ENCODE measurements around the gene MYLK2. TPM values are rescaled to one million over a fixed set of nuclear protein-coding genes. Genes with fewer than 3 reads are reported as not detected.
A peak's percentile ranks its signal among the peaks of the same experiment; 100 is the strongest.

Gene MYLK2
- total RNA-seq, 1 donor from 2014 or later = 0.27 TPM

DNA sequence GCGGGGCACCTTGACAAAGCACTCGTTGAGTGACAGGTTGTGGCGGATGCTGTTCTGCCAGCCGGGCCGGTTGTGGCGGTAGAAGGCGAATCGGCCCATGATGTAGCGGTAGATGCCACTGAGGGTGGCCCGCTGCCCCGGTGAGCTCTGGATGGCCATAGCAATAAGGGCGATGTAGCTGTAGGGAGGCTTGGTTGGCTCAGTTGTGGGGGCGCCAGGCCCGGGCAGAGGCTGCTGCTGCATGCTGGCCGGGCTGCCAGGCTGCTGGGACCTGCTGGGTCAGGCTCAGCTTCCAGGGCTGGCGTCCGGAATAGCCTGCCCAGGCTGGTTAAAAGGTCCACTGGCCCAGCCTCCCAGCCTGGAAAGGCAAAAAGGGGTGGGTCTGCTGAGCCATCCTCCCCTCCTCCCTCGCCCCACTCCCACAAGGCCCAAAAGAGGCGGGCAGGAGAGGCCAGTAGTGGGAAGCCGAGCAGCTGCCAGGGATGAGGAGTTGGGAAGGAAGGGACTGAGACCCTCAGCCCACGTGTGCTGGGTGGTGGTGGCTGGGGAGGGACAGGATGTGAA, 26.2 kb downstream of the MYLK2 start, which contains the start of gene FOXS1:
FOXS1 (minus strand) TSS at position 305 of the 564 bp plus-strand sequence; CDS start at position 243, 62 bp downstream.
- peak; percentile 84 for DNase-seq (ENCODE audit: low spot score)
- ATAC-seq = peak; percentile 88
- intact Hi-C loops (cut with DNase I) = no loop called here

DNA sequence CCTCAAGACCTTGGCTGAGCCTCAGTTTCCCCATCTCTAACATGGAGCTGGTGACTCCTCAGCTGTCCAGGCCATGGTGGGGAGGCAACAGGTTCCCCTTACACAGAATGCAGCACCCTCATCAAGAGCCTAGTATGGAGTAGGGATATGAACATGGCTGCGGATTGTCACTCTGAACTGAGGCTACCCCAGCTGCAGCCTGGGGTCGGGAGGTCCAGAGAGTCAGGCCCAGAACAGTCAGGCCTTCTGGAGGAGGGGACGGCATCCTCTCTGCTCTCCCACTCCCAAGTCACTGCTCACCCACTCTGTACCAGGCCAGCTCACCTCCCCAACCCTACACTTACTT, 27.6 kb downstream of the MYLK2 start:
- intact Hi-C loops (cut with DNase I) = no loop called here
- DNase-seq (ENCODE audit: low spot score) (no peak), ATAC-seq (no peak)

GRCh38 chr20:31848088-31848999, 29.2 kb downstream of the MYLK2 start:
- no peak for ATAC-seq
- intact Hi-C loops (cut with DNase I) = no loop called here
- DNase-seq (ENCODE audit: low spot score) = no peak

DNA sequence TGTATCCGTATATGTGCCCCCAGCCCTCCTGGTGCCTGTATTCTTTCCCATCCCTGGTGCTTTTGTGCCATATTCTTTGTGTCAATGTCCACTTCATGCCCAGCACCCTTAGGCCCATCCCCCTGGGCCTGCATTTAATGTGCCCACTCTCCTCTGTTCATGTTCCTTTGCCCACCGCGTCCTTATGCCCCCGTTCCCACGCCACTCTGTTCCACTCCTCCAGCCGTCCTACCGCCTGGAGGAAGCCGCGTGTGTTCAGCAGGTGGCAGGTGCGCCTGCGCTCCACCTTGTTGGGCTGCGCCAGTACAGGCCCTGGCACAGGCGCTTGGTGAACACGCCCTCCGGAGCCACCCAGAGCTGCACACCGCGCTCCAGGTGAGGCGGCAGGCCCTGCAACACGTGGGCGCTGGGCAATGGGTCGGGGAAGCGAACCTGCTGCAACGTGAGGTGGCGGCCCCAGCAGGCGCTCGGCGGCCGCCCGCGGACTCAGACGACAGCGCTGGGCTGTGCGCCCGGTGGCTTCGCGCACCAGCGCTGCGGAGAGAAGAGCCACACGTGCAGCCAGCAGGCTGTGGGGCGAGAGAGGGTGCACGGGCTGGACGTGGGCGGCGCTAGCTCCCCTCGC, 30.3 kb downstream of the MYLK2 start:
- intact Hi-C loops (cut with DNase I) = no loop called here
- DNase-seq (ENCODE audit: low spot score) = no peak
- no peak for ATAC-seq

- intact Hi-C loops (cut with DNase I) = loop anchor here (5.0 to 10.0 kb wide), 2 partner anchors 101 to 183 kb away; partner anchors contain the start of gene PDRG1
- DNase-seq (ENCODE audit: low spot score) (no peak), ATAC-seq (no peak)
Measured at GRCh38 chr20:31851240-31851955, 32.2 kb downstream of the MYLK2 start.

DNA sequence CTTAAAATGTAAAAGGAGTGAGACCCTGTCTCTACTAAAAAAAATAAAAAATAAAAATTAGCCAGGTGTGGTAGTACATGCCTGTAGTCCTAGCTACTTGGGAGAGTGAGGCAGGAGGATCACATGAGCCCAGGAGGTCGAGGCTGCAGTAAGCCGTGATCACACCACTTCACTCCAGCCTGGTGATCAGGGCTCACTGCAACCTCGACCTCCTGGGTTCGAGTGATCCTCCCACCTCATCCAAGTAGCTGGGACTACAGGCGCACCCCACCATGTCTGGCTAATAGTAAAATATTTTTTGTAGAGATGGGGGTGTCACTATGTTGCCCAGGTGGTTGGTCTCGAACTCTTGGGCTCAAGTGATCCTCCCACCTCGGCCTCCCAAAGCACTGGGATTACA, 34.3 kb downstream of the MYLK2 start:
- intact Hi-C loops (cut with DNase I) = loop anchor here (5.0 to 10.0 kb wide), 2 partner anchors 99 to 181 kb away; partner anchors contain the start of gene PDRG1
- DNase-seq (ENCODE audit: low spot score) (peak; percentile 8), ATAC-seq (no peak)

- peak; percentile 33 for DNase-seq (ENCODE audit: low spot score)
- intact Hi-C loops (cut with DNase I) = loop anchor here (10.0 kb wide), 1 partner anchor 178 kb away; no protein-coding TSS in a partner anchor
Measured at GRCh38 chr20:31856516-31856915, 37.4 kb downstream of the MYLK2 start.

GRCh38 chr20:31857861-31858759, 39.0 kb downstream of the MYLK2 start:
- intact Hi-C loops (cut with DNase I) = loop anchor here (10.0 kb wide), 1 partner anchor 177 kb away; no protein-coding TSS in a partner anchor
- DNase-seq (ENCODE audit: low spot score) (peak; percentile 48), ATAC-seq (no peak)

More at GRCh38 chr20:31856516-31856915, 37.4 kb downstream of the MYLK2 start:
- ATAC-seq = no peak

GRCh38 chr20:31858760-31859083, 39.6 kb downstream of the MYLK2 start:
- DNase-seq (ENCODE audit: low spot score) = peak; percentile 34
- ATAC-seq = no peak
- intact Hi-C loops (cut with DNase I) = loop anchor here (10.0 kb wide), 1 partner anchor 176 kb away; no protein-coding TSS in a partner anchor

GRCh38 chr20:31859266-31859997, 40.3 kb downstream of the MYLK2 start:
- intact Hi-C loops (cut with DNase I) = loop anchor here (10.0 kb wide), 1 partner anchor 175 kb away; no protein-coding TSS in a partner anchor
- DNase-seq (ENCODE audit: low spot score) (peak; percentile 56), ATAC-seq (no peak)

DNA sequence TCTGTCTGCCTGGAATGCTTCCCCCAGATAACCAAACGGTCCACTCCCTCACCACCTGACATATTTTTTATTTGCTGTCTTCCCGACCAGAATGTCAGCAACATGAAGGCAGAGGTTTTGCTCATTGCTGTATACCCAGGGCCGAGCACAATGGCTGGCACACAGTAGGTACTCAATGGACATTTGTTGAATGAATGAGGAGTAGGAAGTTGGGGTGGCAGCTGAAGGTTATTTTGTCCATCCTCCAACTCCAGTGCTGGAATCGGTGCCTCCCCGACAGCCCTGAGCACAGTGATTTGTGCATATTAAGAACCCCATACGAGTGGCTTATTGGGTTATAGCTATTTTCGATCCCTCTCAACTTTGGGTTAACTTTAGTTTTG, 40.8 kb downstream of the MYLK2 start:
- DNase-seq (ENCODE audit: low spot score) (peak; percentile 15), ATAC-seq (no peak)
- intact Hi-C loops (cut with DNase I) = loop anchor here (10.0 kb wide), 1 partner anchor 175 kb away; no protein-coding TSS in a partner anchor

DNA sequence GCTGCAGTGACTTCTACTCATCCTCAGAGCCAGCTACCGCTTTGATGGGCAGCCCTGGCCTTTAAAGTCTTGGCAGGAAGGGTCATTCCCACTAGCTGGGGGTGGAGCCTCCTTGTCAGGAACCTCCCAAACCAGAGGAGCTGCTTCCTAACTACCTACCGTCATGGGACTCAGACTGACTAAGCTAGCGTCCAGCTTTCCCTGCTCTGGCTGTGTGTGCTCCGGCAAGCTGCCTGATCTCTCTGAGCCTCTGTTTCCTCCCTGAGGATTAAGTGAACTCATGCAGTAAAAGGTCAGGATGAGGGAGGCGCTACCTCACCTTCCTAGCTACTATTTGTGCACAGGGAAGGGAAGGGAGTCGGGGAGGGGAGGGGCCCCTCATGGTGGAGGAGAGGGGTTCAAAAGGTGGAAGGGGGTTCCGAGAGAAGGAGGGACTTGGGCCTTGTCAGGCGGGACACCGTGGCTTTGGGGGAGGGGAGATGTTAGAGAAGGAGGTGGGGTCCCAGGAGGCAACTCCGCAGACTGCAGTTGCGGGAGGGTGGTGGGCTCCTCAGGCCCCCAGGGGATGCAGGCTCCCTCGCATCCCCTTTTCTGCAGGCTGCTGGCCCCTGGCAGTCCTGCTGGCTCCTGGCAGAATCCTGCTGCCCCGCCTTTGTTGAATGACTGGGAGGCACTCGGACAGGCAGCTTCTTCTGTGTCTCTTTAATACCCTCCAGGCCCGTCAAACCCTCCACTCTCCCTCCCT, 41.4 kb downstream of the MYLK2 start:
- intact Hi-C loops (cut with DNase I) = no loop called here
- DNase-seq (ENCODE audit: low spot score) = peak; percentile 66
- ATAC-seq = peak; percentile 63

DNA sequence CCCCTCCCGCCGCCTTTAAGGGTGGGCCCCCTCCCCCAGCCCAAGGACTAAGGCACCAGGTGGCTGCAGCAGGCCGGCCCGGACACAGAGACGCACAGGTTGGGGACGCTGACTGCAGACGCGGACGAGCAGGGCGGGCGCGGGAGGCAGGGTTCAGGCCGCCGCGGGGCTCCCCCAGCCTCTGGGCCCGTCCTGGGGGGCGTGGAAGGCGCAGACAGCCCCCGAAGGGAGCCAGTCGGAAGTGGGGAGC, 41.9 kb downstream of the MYLK2 start:
- ATAC-seq = peak; percentile 30
- intact Hi-C loops (cut with DNase I) = no loop called here
- DNase-seq (ENCODE audit: low spot score) = peak; percentile 59

DNA sequence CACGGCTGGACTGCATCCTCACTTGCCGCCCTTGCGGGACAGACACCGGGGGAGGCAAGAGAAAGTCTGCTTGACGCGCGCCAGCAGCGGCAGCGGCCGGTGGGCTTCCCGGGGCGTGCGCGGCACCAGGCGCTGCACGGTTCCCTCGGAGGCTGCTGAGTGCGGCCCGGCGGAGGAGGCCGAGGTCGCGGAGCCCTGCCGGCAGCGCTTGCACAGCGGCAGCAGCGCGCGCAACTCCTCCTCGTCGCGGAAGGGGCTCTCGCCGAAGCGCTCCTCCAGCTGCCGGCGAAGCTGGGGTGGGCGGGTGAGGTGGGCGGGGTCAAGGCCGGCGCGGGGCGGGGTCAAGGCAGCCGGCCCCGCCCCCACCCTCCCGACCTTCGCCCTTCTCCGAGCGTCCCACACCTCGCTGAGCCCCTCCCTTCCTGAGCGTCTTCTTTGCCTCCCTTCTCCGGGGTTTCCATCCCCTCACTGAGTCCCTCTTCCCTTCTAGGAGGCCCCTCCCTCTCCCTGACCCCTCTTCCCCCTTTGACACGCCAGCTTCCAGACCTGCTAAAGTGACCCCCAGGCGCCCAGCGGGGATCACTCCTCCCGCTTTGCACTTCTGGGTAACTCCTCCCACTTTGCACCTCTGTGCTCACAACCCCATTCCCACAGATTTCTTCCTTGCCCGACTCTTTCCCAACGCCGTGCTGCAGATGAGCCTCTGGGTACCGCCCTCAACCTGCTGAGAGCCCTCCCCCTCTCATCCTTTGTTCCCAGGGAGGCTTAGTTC, 42.4 kb downstream of the MYLK2 start:
- peak; percentile 69 for ATAC-seq
- peak; percentile 80 for DNase-seq (ENCODE audit: low spot score)
- intact Hi-C loops (cut with DNase I) = no loop called here

GRCh38 chr20:31862157-31862470, 43.0 kb downstream of the MYLK2 start:
- ATAC-seq = no peak
- peak; percentile 26 for DNase-seq (ENCODE audit: low spot score)
- intact Hi-C loops (cut with DNase I) = no loop called here

GRCh38 chr20:31862506-31862905, 43.4 kb downstream of the MYLK2 start:
- intact Hi-C loops (cut with DNase I) = no loop called here

More at GRCh38 chr20:31862506-31862905, 43.4 kb downstream of the MYLK2 start:
- DNase-seq (ENCODE audit: low spot score) = peak; percentile 58
- no peak for ATAC-seq

Data from sciatic nerve (tissue), 2 donors.